GM19395 (cell line): Measurements from ENCODE around the gene CPLX1.
"Not testable (repeated sequence)": the region's sequence is repeated elsewhere in the genome, so short reads cannot be mapped to it uniquely, and the experiment has no call there.

Experiments
- ATAC-seq: cut with Tn5 transposase; IDR thresholded peaks from one replicate; pipeline ENCODE4 v1.9.1; 2021; ENCODE audit warnings: mild to moderate bottlenecking, moderate library complexity; ENCODE audit not compliant: unreplicated experiment

The CPLX1 gene

GRCh38 chr4:763191-763810 is 62.6 kb downstream of the CPLX1 start:
- no peak for ATAC-seq

GRCh38 chr4:762211-763190 is 63.4 kb downstream of the CPLX1 start:
- no peak for ATAC-seq

- no peak for ATAC-seq
Measured at GRCh38 chr4:761739-762138, 64.2 kb downstream of the CPLX1 start.

DNA sequence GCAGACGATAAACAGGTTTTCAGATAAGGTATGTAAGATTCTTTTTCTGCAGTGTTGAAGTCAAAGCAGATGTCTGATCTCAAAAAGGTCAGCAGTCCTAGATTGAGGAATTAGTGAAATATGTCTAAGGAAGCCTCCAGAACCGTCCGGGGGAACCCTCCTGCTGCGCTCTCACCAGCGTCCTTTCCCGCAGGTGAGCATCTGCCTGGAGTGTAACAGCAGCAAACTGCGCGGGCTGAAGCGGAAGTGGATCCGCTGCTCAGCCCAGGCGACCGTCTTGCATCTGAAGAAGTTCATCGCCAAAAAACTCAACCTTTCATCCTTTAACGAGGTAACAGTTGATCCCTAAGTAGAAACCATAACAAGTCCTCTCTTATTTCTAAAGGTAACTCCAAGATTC is 64.8 kb downstream of the CPLX1 start:
- ATAC-seq: no peak

DNA sequence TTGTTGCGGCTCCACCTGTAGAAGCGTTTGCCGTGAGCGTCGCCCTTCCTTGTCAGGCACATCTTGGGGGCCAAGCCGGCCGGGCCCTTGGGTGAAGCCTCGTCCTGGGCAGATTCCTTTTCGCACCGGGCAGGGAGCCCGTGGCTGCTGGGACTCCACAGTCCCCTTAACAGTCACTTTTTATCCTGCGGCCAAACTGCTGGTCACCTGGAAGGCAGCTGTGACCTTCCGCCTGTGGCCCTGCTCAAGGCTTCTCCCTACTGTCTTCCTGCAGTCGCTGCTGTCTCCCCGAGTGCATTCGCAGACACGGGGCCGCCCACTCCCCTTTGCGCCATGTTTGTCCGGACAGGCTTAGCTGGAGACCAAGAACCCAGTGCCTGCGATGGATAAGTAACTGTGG is 65.3 kb downstream of the CPLX1 start:
- ATAC-seq: no peak

DNA sequence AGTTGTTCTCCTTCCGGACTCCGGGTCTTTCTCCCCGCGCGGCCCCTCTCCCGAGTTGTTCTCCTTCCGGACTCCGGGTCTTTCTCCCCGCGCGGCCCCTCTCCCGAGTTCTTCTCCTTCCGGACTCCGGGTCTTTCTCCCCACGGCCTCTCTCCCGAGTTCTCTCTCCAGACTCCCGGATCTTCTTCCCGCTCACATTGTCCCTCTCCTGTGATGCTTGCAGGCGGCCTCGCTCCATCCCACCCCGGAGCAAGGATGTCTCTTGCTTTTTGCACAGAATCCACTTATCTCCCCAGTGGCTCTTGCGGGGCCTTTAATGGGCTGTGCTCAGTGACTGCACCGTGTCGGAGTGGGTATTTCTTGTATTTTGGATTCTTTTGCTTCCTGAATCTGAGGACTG is 66.1 kb downstream of the CPLX1 start:
- ATAC-seq: not testable (repeated sequence)

GRCh38 chr4:757111-757510 is 68.8 kb downstream of the CPLX1 start:
- no peak for ATAC-seq

- ATAC-seq: no peak
Measured at GRCh38 chr4:754221-755120, 71.5 kb downstream of the CPLX1 start.

- ATAC-seq: not testable (repeated sequence)
Measured at GRCh38 chr4:753186-753585, 72.7 kb downstream of the CPLX1 start.

DNA sequence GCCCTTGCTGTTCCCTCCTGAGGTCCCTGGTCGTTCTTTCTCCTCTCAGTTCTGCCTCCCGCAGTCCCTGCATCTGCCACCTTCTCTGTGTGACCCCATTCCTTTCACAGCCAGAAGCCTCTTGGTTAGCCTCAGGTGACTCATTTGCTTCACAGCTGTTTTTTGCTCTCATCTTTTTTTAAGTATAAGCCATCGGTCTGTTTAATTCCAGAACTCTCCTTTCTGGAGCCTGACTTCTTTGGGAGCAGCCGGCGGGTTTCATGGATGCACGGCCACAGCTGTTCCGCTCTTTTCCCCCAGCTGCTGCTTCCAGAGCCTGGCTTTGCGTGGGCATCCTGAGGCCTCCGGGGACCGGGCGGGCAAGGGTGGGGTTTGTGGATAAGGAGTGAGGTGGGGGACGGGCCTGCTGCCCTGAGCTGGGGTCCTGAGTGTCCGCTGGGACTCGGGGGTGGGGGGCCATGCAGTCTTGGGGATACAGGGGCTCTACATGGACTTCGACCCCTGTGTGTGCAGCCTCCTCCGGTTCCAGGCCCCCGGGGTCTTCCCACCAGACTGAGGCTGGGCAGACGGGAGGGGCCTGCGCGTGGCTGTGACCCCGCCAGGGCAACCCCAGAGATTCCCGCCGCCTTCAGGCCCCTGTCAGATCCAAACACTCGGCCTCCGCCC is 73.6 kb downstream of the CPLX1 start:
- no peak for ATAC-seq

DNA sequence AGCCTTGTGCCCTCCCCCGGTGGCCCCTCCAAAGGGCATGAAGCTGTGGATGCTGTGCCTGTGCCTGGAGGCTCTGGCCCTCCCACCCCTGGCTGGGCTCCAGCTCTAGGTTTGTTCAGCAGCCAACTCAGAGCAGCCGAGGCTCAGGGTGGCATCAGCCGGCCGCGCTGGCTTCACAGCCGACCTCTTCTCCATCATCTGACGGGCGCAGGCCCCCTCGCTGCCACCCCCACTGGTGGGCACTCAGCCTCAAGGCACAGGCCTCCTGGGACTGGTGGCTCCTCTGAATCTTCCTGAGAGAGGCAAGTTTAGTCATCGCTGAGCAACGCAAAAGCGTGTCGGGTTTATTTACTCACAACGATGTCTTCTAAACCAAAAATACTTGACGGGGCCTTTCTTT is 74.3 kb downstream of the CPLX1 start:
- no peak for ATAC-seq

DNA sequence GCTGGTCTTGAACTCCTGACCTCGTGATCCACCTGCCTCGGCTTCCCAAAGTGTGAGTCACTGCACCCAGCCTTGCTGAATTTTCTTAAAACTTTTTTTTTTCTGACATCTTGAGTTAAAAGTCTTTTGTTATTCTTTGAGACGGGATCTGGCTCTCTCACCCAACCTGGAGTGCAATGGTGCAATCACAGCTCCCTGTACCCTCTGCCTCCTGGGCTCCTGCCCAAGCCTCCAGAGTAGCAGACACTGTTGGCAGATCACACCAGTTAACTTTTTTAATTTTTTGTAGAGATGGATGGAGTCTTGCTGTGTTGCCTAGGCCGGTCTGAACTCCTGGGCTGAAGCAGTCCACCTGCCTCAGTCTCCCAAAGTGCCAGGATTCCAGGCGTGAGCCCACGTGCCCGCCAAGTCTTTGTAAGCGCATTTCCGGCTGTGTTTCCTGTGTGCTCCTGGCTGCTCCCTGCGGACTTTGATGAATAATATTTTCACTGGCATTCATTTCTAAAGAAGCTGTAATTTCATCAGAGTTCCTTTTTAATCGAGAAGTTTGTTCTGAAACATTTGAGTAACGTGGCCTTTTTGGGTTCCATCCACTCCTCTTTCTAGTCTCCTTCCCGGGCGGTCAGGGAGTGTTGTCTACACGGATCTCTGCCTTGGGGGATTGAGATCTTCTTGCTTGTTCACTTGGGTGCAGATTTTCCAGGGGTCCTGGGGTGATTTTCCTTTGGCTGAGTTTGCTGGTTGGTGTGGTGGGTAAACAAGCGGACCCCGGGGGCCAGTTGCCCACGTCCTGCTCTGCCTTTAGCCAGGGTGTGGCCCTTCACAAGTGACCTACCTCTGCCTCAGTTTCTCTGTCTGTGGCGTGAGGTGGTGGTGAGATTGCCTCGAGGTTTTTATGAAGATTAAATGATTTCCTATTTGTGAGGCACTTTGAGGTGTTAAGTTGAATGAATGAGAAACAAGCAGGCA is 75.9 kb downstream of the CPLX1 start:
- no peak for ATAC-seq

- ATAC-seq: no peak
Measured at GRCh38 chr4:748461-748860, 77.5 kb downstream of the CPLX1 start.

DNA sequence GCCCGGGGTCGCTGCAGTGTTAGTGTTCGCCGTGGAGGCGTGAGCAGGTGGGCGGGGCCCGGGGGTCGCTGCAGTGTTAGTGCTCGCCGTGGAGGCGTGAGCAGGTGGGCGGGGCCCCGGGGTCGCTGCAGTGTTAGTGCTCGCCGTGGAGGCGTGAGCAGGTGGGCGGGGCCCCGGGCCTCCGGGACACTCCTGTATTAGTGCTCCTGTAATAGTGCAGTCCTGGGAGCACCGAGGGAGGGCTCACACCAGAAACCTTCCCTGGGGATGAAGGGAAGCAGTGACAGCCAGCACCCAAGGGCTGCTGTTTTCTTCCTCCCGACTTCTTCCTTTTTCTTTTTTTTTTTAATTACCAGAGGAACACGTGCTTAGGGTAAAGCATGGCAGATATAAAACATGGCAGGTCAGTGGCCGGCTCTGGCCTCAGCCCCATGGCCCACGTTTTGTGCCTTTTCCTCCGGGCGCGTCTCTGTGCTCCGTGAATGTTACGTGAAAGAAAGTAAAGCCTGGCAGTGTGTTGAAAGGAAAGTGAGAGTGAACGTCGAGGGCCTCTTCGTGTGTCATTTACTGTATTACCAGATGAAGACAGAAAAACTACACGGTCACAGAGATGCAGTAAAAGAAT is 78.3 kb downstream of the CPLX1 start:
- no peak for ATAC-seq

GRCh38 chr4:744212-744841 is 81.6 kb downstream of the CPLX1 start:
- no peak for ATAC-seq

DNA sequence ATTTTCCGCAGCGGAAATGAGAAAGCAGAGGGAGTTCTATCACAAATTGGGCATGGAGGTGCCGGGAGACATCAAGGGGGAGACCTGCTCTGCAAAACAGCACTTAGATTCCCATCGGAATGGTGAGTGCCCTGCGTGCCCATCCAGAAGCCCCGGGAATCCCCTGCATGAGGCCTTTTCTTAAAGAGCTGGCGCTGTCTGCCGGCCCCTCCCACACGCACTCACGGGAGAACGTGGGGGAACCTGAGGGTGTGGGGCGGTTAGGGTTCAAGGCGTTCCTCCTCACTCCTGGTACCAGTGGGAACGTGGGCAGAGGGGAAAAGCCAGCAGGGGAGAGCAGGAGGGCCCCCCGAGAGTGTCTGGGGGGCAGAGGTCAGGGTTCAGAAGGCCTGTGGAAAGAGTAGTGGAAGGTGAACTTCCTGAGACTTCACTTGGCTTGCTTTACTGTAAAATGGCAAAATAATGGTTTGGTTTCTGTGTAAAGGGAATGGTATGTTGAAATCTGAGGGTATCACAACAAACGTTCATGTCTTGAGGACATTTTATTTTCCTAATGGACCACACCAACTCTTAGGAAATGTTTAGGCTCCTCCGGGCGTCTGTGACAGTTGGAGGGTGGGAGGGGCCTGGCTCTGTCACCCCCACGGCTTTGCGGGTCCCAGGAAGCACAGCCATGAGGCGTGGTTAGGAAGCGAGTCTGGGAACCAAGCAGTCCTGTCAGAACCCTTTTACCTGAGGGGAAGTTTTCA is 82.3 kb downstream of the CPLX1 start:
- no peak for ATAC-seq

- ATAC-seq: peak; percentile 62
Measured at GRCh38 chr4:742742-743311, 83.1 kb downstream of the CPLX1 start.
